OCI-M2 (cell line): ENCODE measurements around the gene EGR1.
"Not testable (repeated sequence)": the region's sequence is repeated elsewhere in the genome, so short reads cannot be mapped to it uniquely, and the experiment has no call there.

Experiments used
- DNase-seq: peaks from one replicate; lab custom pipeline; 2025; ENCODE audit not compliant: unreplicated experiment; lab: John Stamatoyannopoulos, UW

The EGR1 gene

GRCh38 chr5:138506370-138507306 is 41.4 kb downstream of the EGR1 start:
- no peak for DNase-seq

DNA sequence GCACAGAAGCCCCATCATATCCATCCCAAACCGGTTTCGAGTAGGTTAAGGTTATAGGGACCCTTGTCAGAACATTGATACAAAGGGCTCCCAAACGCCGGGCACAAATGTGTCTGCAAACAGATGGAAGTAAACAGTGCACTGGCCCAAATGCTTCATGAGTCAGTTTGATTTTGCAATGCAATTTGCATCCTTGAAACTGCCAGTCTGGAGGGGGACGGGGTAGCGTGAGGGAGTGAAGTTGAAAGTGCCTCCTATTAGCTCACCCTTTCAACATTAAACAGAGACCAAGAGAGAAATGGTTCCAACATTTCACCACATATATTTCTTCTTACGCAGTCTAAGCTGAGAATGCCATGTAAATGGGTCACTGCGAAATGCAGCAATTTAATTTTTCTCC is 42.2 kb downstream of the EGR1 start:
- not testable (repeated sequence) for DNase-seq

GRCh38 chr5:138508958-138509357 is 43.7 kb downstream of the EGR1 start:
- no peak for DNase-seq

- DNase-seq = no peak
These were observed 48.7 kb downstream of the EGR1 start for GRCh38 chr5:138514021-138514420.

GRCh38 chr5:138515556-138516245 is 50.4 kb downstream of the EGR1 start:
- no peak for DNase-seq

GRCh38 chr5:138517437-138517836 is 52.2 kb downstream of the EGR1 start:
- no peak for DNase-seq
